ENCODE measurements around the gene SP1. TPM values are rescaled to one million over a fixed set of nuclear protein-coding genes. Genes with fewer than 3 reads are reported as not detected.
"Not testable (repeated sequence)": the region's sequence is repeated elsewhere in the genome, so short reads cannot be mapped to it uniquely, and the experiment has no call there.

SP1 gene
- 78.1 and 83.3 TPM in 2 replicates for total RNA-seq (2022)
- Bru-seq, nascent RNA: percentile 82 among the genes with signal in this experiment
- BruChase-seq, experiment 1, labeled RNA remaining after a 2-hour chase: percentile 95 among the genes with signal in this experiment
- BruChase-seq, experiment 2, labeled RNA remaining after a 6-hour chase: percentile 93 among the genes with signal in this experiment
- long read RNA-seq, partial matches to known transcripts: 14 of 27 reads
- long read RNA-seq, other reads (novel, unspliced or antisense): 12 of 27 reads

GRCh38 chr12:53380104-53380793, at the start of gene SP1:
Gene SP1 (plus strand): TSS chr12:53380176. CDS start chr12:53380292, 116 bp downstream.
- Mint-ChIP-seq H3K4me1 (ENCODE audit: low read depth, unreplicated experiment) (peaks cover 9% of the 10 kb centered on the region), H3K27me3 (ENCODE audit: insufficient read depth, unreplicated experiment) (no peaks in the 10 kb centered on the region), H3K4me3 (ENCODE audit: unreplicated experiment) (no peak within 1 kb of the TSS), H3K9me3 (ENCODE audit: unreplicated experiment) (no peaks in the 10 kb centered on the region), H3K27ac (ENCODE audit: unreplicated experiment) (peak within 1 kb of the TSS; percentile 96), H3K36me3 (ENCODE audit: insufficient read depth, unreplicated experiment) (peaks cover 48% of the 10 kb centered on the region)
- Histone ChIP-seq H3K4me1 (peaks cover 22% of the 10 kb centered on the region), H3K9me3 (no peaks in the 10 kb centered on the region), H3K27me3 (replicated peaks; ENCODE audit: control insufficient read depth, insufficient read depth, low read length) (no peaks in the 10 kb centered on the region), H3K4me3 (ENCODE audit: low read depth, low read length) (peak within 1 kb of the TSS; percentile 45), H3K36me3 (ENCODE audit: control insufficient read depth, insufficient read depth, low read length) (peaks cover 5% of the 10 kb centered on the region; the same call in 1 of the 2 replicates)
- DNase-seq: peak; percentile 91 to 96
- BruUV-seq (replicated peaks): no TSS peak
- ChIA-PET POLR2A (interaction anchor here (0.8 to 1.9 kb wide), 9 partner anchors 20 to 121 kb away, joined by 3 to 13 read pairs (median 6); partner anchors contain the start of genes AAAS, MYG1, PFDN5 and PRR13), CTCF (interaction anchor here (0.6 to 2.0 kb wide), 14 partner anchors 28 to 374 kb away, joined by 3 to 23 read pairs (median 5); partner anchors contain the start of genes AAAS, EIF4B and MYG1)
- intact Hi-C loops (cut with micrococcal nuclease; ENCODE audit: unreplicated experiment): loop anchor here (5.0 kb wide), 1 partner anchor 158 kb away; no protein-coding TSS in a partner anchor
- TF ChIP-seq CTCF (IDR thresholded peaks at IDR 0.05; ENCODE audit: insufficient read depth in 1 of 2, low read depth in 1 of 2, low read length in 1 of 2, severe bottlenecking in 1 of 2, unreplicated experiment in 1 of 2): no peak

DNA sequence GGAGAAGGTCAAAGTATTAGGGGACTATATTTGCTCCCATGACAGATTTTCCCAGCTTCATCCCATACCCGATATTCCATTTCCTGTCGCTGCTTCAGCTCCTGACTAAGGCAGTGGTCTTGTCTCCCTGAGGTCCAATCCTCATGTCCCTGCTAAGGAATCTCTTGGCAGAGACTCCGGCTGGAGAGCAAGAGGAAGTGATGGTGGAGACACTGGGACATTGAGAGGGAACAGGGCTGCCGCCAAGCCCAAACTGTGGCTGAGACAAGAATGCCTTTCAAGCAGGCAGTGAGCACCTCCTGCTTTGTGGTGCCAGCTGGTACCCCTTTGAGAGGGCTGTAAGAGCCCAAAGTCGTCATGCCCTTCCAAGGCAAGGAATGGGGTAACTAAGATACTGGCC, 49.3 kb upstream of the SP1 start:
- ChIA-PET POLR2A (no interaction called here), CTCF (interaction anchor here (0.9 to 1.1 kb wide), 2 partner anchors 9 to 14 kb away, joined by 4 read pairs; partner anchors contain the start of gene AAAS)
- Histone ChIP-seq H3K4me1 (peaks cover 5% of the 10 kb centered on the region; the same call in 1 of the 2 replicates), H3K4me3 (ENCODE audit: low read depth, low read length) (no peak overlapping the region), H3K27me3 (replicated peaks; ENCODE audit: control insufficient read depth, insufficient read depth, low read length) (no peaks in the 10 kb centered on the region), H3K36me3 (ENCODE audit: control insufficient read depth, insufficient read depth, low read length) (no peaks in the 10 kb centered on the region), H3K9me3 (no peaks in the 10 kb centered on the region)
- Mint-ChIP-seq H3K4me1 (ENCODE audit: low read depth, unreplicated experiment) (peaks cover 13% of the 10 kb centered on the region), H3K9me3 (ENCODE audit: unreplicated experiment) (no peaks in the 10 kb centered on the region), H3K36me3 (ENCODE audit: insufficient read depth, unreplicated experiment) (no peaks in the 10 kb centered on the region), H3K4me3 (ENCODE audit: unreplicated experiment) (no peak overlapping the region), H3K27me3 (ENCODE audit: insufficient read depth, unreplicated experiment) (no peaks in the 10 kb centered on the region), H3K27ac (ENCODE audit: unreplicated experiment) (no peak overlapping the region)
- BruUV-seq (replicated peaks): no TSS peak
- intact Hi-C loops (cut with micrococcal nuclease; ENCODE audit: unreplicated experiment): no loop called here
- no peak for TF ChIP-seq CTCF (IDR thresholded peaks at IDR 0.05; ENCODE audit: insufficient read depth in 1 of 2, low read depth in 1 of 2, low read length in 1 of 2, severe bottlenecking in 1 of 2, unreplicated experiment in 1 of 2)
- no peak for DNase-seq

DNA sequence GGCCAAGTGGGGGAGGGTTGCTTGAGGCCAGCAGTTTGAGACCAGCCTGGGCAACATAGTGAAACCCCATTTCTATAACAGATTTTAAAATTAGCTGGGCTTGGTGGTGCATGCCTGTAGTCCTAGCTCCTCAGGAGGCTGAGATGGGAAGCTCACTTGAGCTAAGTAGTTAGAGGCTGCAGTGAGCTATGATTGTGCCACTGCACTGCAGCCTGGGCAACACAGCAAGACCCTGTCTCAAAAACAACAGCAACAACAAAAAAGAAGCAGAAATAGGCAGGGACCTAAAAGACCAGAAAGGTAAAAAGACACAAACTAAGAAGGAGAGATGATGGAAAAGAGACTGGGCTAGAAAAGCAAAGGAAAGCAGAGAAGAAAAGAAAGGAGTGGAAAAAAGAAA, 47.6 kb upstream of the SP1 start:
- POLR2A ChIA-PET; intact Hi-C loops (cut with micrococcal nuclease; ENCODE audit: unreplicated experiment); H3K4me1 ChIP-seq; H3K36me3 Mint-ChIP-seq (ENCODE audit: insufficient read depth, unreplicated experiment); BruUV-seq (replicated peaks); H3K27ac Mint-ChIP-seq (ENCODE audit: unreplicated experiment); H3K27me3 ChIP-seq (replicated peaks; ENCODE audit: control insufficient read depth, insufficient read depth, low read length); H3K9me3 Mint-ChIP-seq (ENCODE audit: unreplicated experiment); H3K9me3 ChIP-seq; DNase-seq; H3K27me3 Mint-ChIP-seq (ENCODE audit: insufficient read depth, unreplicated experiment); H3K4me3 ChIP-seq (ENCODE audit: low read depth, low read length); H3K36me3 ChIP-seq (ENCODE audit: control insufficient read depth, insufficient read depth, low read length); H3K4me3 Mint-ChIP-seq (ENCODE audit: unreplicated experiment): not testable (repeated sequence)
- CTCF ChIA-PET: interaction anchor here (1.1 kb wide), 1 partner anchor 13 kb away, joined by 5 read pairs; no protein-coding TSS in a partner anchor
- H3K4me1 Mint-ChIP-seq (ENCODE audit: low read depth, unreplicated experiment): peaks cover 12% of the 10 kb centered on the region
